ENCODE measurements around the gene FBF1. TPM values are rescaled to one million over a fixed set of nuclear protein-coding genes. Genes with fewer than 3 reads are reported as not detected.

Gene FBF1
- total and polyA plus RNA-seq, 2 of the 4 experiments (the other 2 are of a cell fraction) = 4.5 to 8.0 TPM

GRCh38 chr17:75917917-75918445 is 22.9 kb downstream of the FBF1 start:
- no peak for DNase-seq
- WGBS, 2 experiments (ENCODE audit: extremely low coverage in 2 of 2, insufficient read length in 1 of 2) = 98% methylated on average over 9 of the region's 31 CpGs; no CpG with 5 or more reads in 1 of the 2 experiments
- in situ Hi-C loops (cut with MboI; ENCODE audit: low sequenced_read_pairs) = no loop called here

More at GRCh38 chr17:75917917-75918445, 22.9 kb downstream of the FBF1 start:
- Histone ChIP-seq H3K23ac (ENCODE audit: low read depth, low read length) (no peak overlapping the region), H4K91ac (ENCODE audit: insufficient read depth, low read depth, low read length) (no peak overlapping the region), H4K8ac (ENCODE audit: low read depth in 2 of 2, low read length in 2 of 2) (no peak overlapping the region), H3K14ac (replicated peaks; ENCODE audit: low read depth, low read length) (no peak overlapping the region), H3K9me1 (ENCODE audit: insufficient read depth, low read length) (no peaks in the 10 kb centered on the region; the same call in 1 of the 2 replicates), H3K9ac (ENCODE audit: low read depth, low read length) (no peak overlapping the region), H3K9me3 (ENCODE audit: control insufficient read depth, insufficient read depth, low read length) (no peaks in the 10 kb centered on the region), H3K27ac (ENCODE audit: insufficient read depth, low read length) (no peak overlapping the region), H2AFZ (replicated peaks; ENCODE audit: low read length, poor library complexity) (no peak overlapping the region), H3K18ac (ENCODE audit: low read depth, low read length) (no peak overlapping the region), H3K27me3 (ENCODE audit: control insufficient read depth, insufficient read depth, low read length) (no peaks in the 10 kb centered on the region), H2AK9ac (replicated peaks; ENCODE audit: low read depth, low read length, poor library complexity) (no peak overlapping the region), H2BK5ac (ENCODE audit: low read depth, low read length, poor library complexity, severe bottlenecking) (no peak overlapping the region), H3K4me3 (ENCODE audit: insufficient read depth, low read depth, low read length) (no peak overlapping the region), H4K20me1 (ENCODE audit: insufficient read depth, low read length) (no peaks in the 10 kb centered on the region; the same call in 1 of the 2 replicates), H4K5ac (ENCODE audit: low read depth, low read length) (no peak overlapping the region), H2BK20ac (ENCODE audit: low read depth, low read length) (no peak overlapping the region), H2BK120ac (ENCODE audit: low read depth, low read length) (no peak overlapping the region), H2AK5ac (ENCODE audit: low read depth, low read length) (no peak overlapping the region), H3K36me3 (ENCODE audit: control insufficient read depth, insufficient read depth, low read length) (peaks cover 11% of the 10 kb centered on the region), H3K4ac (ENCODE audit: low read depth, low read length) (no peak overlapping the region), H3K79me1 (ENCODE audit: low read depth in 1 of 2, low read length in 2 of 2) (no peaks in the 10 kb centered on the region), H2BK15ac (ENCODE audit: low read depth, low read length) (no peak overlapping the region), H3K4me2 (ENCODE audit: low read depth, low read length) (no peak overlapping the region), H3K56ac (ENCODE audit: extremely low read depth, insufficient read depth, low read length) (no peak overlapping the region), H3K4me1 (ENCODE audit: control insufficient read depth, insufficient read depth, low read length) (no peaks in the 10 kb centered on the region)
- dilution Hi-C loops (cut with HindIII; ENCODE audit: low sequenced_read_pairs, unreplicated experiment) = no loop called here
- no TSS peak for BruUV-seq (replicated peaks)
- TF ChIP-seq USF2 (IDR thresholded peaks at IDR 0.05; ENCODE audit: low read depth, low read length) (no peak), MAFK (IDR thresholded peaks at IDR 0.05; ENCODE audit: low read depth, low read length) (no peak), RAD21 (IDR thresholded peaks at IDR 0.05; ENCODE audit: low read length) (no peak), CEBPB (IDR thresholded peaks at IDR 0.05; ENCODE audit: low read depth, low read length) (no peak), RFX5 (IDR thresholded peaks at IDR 0.05; ENCODE audit: low read depth, low read length) (no peak), BHLHE40 (IDR thresholded peaks at IDR 0.05; ENCODE audit: low read depth, low read length) (no peak), CTCF (conservative IDR thresholded peaks at IDR 0.05; ENCODE audit: low read depth, low read length) (no peak), POLR2A (IDR thresholded peaks at IDR 0.05; ENCODE audit: low read depth, low read length) (no peak), SMC3 (IDR thresholded peaks at IDR 0.05; ENCODE audit: low read depth, low read length) (no peak), ELK1 (IDR thresholded peaks at IDR 0.05; ENCODE audit: borderline replicate concordance, low read depth, low read length) (no peak), CHD1 (IDR thresholded peaks at IDR 0.05; ENCODE audit: low read depth, low read length) (no peak), MXI1 (IDR thresholded peaks at IDR 0.05; ENCODE audit: borderline replicate concordance, low read depth, low read length) (no peak), MAZ (IDR thresholded peaks at IDR 0.05; ENCODE audit: borderline replicate concordance, low read depth, low read length) (no peak), FOS (IDR thresholded peaks at IDR 0.05; ENCODE audit: low read depth, low read length) (no peak), RCOR1 (IDR thresholded peaks at IDR 0.05; ENCODE audit: insufficient replicate concordance, low read length) (no peak)
- CTCF ChIA-PET = no interaction called here
- intact Hi-C loops (cut with micrococcal nuclease) = no loop called here
- ATAC-seq (ENCODE audit: low read depth) = no peak
- POLR2A ChIA-PET (ENCODE audit: unreplicated experiment) = no interaction called here
